Measurements from ENCODE around the gene PPP1R15B. TPM values are rescaled to one million over a fixed set of nuclear protein-coding genes. Genes with fewer than 3 reads are reported as not detected.

The PPP1R15B gene
- total and polyA plus RNA-seq, 10 of the 15 experiments (the other 5 are each of a cell fraction or from before 2014, with no cell fraction given): 13.9 to 38.1 (median 26.5) TPM

DNA sequence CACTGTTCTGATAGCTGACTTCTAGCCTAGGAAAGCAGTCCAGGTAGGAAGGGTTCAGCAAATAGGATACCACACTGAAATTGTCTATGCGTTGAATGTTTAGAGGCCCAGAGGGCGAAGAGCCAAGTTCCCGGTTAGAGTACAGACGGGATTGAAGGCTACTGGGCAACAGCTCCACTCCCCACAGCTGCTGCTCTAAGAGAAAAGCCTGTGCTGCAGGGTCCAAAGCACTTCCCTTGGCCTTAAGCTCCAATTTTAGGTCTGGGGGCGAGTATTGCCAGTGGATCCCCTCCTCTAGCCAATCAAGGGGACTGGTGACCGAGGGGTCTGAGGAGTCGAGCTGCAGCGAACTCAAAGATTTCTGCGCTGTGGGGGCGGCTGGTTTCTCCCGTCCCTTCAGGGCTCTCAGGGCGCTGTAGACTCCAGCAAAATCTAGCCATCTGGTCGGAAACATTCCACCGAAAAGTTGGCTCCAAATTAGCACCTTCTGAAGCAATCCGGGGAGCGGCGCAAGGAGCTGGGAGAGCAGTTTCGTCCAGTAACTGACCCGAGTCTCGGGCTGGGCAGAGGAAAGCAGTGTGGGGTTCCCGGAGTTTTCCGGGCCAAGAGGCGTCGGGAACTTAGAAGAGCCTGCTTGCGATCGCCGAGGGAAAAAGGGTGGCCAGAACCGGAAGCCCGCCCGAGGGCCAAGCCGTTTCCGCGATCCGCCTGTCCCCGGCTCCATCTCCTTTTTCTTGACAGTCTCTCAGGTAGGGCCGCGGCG, 748 bp downstream of the PPP1R15B start (continued):
- TF ChIP-seq ZNF207 (IDR thresholded peaks at IDR 0.05; ENCODE audit: borderline replicate concordance) (no peak), IKZF1 (conservative IDR thresholded peaks at IDR 0.05) (no peak), ESRRA (IDR thresholded peaks at IDR 0.05; ENCODE audit: low read length) (no peak), NR2C2 (IDR thresholded peaks at IDR 0.05; ENCODE audit: borderline replicate concordance, control insufficient read depth, insufficient read length, low read depth) (no peak)
- TF ChIP-seq, protein P1, sequence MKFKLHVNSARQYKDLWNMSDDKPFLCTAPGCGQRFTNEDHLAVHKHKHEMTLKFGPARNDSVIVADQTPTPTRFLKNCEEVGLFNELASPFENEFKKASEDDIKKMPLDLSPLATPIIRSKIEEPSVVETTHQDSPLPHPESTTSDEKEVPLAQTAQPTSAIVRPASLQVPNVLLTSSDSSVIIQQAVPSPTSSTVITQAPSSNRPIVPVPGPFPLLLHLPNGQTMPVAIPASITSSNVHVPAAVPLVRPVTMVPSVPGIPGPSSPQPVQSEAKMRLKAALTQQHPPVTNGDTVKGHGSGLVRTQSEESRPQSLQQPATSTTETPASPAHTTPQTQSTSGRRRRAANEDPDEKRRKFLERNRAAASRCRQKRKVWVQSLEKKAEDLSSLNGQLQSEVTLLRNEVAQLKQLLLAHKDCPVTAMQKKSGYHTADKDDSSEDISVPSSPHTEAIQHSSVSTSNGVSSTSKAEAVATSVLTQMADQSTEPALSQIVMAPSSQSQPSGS (IDR thresholded peaks at IDR 0.05; ENCODE audit: low read length): no peak

DNA sequence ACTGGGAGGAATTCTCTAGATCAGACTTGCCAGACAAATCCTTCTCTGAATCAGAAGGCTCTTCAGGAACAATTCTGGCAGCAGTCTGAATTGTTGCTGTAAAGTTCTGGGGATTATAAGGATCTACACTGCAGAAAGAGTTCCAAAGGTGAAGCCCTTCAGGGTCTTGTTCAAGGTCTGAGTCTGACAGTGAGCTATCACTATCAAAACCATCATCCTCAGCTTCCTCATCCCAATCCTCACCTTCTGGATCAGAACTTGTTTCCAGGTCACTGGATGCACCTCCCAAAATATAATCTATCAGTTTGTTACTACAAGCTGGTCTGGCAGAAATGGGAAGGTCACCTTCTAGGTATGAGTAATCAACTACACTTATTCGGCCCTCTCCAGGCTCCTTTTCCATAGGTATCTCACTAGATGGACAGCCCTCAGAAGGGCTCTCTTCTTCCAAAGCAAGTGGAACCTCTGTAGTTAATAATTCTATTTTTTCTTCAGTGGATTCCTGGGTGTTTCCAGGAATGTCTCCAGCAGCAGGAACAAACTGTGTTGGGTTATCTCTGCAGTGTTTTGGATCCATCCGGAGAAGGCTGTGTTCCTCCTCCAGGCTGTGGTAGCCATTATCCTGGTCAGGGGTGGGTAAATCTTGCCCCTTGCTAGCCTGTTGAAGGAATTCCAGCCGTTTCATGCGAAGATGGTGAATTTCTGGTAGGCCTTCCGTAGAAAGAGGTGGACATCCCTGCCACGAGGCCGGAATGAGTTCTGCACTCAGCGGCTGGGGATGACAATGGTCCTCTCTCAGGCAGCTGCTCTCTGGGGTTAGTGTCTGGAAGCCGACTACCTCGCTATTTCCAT, 1.6 kb downstream of the PPP1R15B start:
- H3K4me2 ChIP-seq (ENCODE audit: control insufficient read depth, insufficient read depth): peak overlapping the region; percentile 92
- in situ Hi-C loops (cut with MboI): no loop called here
- CTCF ChIA-PET: interaction anchor here (0.8 to 4.7 kb wide), 8 partner anchors 9 to 96 kb away, joined by 3 to 73 read pairs (median 7); partner anchors contain the start of gene PIK3C2B
- no peak overlapping the region for H2AFZ ChIP-seq (ENCODE audit: control insufficient read depth, low read depth, low read length)
- POLR2A ChIA-PET: interaction anchor here (0.5 to 1.6 kb wide), 4 partner anchors 21 to 104 kb away, joined by 3 to 5 read pairs (median 3); no protein-coding TSS in a partner anchor
- no TSS peak for BruUV-seq (replicated peaks)
- H3K4me3 ChIP-seq: peak overlapping the region; percentile 87
- peak overlapping the region; percentile 99 for H3K27ac ChIP-seq (ENCODE audit: control insufficient read depth, insufficient read depth)
- no peak for DNase-seq (ENCODE audit: low read depth, low spot score)
- SMC1A ChIA-PET (ENCODE audit: uncharacterized antibody, unreplicated experiment): interaction anchor here (0.5 to 2.3 kb wide), 16 partner anchors 11 to 196 kb away, joined by 3 to 14 read pairs (median 5); partner anchors contain the start of genes MDM4 and PIK3C2B
- no peaks in the 10 kb centered on the region for H3K27me3 ChIP-seq (replicated peaks in 1 of 2; ENCODE audit: control insufficient read depth in 2 of 2, insufficient read depth in 2 of 2, low read length in 1 of 2)
- peaks cover 68% of the 10 kb centered on the region for H3K79me2 ChIP-seq (ENCODE audit: control insufficient read depth, insufficient read depth, low read length)
- WGBS (ENCODE audit: insufficient coverage, insufficient replicate concordance, low lambda C conversion rate, missing lambda C conversion rate): under 1% methylated on average over 10 of the region's 10 CpGs
- RAD21 ChIA-PET (ENCODE audit: unreplicated experiment): interaction anchor here (0.9 to 2.6 kb wide), 14 partner anchors 8 to 151 kb away, joined by 3 to 11 read pairs (median 4); partner anchors contain the start of gene PIK3C2B
- no peaks in the 10 kb centered on the region for H3K9me3 ChIP-seq (replicated peaks; ENCODE audit: control insufficient read depth, insufficient read depth, low read length)
- H3K36me3 ChIP-seq (ENCODE audit: control insufficient read depth in 2 of 2, insufficient read depth in 2 of 2, low read length in 1 of 2): peaks cover 0 to 8% of the 10 kb centered on the region in 2 experiments; a peak in 1 of 4 replicates
- FAIRE-seq: no peak
- peak overlapping the region; percentile 98 for H3K9ac ChIP-seq (ENCODE audit: control insufficient read depth, insufficient read depth, low read length)
- intact Hi-C loops (cut with micrococcal nuclease; ENCODE audit: unreplicated experiment): no loop called here
- peak; percentile 21 for ATAC-seq
- no peaks in the 10 kb centered on the region for H3K4me1 ChIP-seq (ENCODE audit: control insufficient read depth, insufficient read depth, low read length)
- H4K20me1 ChIP-seq (ENCODE audit: control insufficient read depth, insufficient read depth): peaks cover 13% of the 10 kb centered on the region
- no peak for TF ChIP-seq TARDBP (IDR thresholded peaks at IDR 0.05; ENCODE audit: borderline replicate concordance)
- no peak for TF ChIP-seq MAX (IDR thresholded peaks at IDR 0.05; ENCODE audit: low read depth, low read length)
- no peak for TF ChIP-seq NR2C2 (IDR thresholded peaks at IDR 0.05; ENCODE audit: borderline replicate concordance, control insufficient read depth, insufficient read length, low read depth)
- TF ChIP-seq MXI1 (IDR thresholded peaks at IDR 0.05; ENCODE audit: low read depth, low read length): no peak
- no peak for TF ChIP-seq KDM1A (IDR thresholded peaks at IDR 0.05; ENCODE audit: borderline replicate concordance)
- no peak for TF ChIP-seq PBX3 (IDR thresholded peaks at IDR 0.05; ENCODE audit: insufficient replicate concordance, low read depth, low read length)
- TF ChIP-seq EED (IDR thresholded peaks at IDR 0.05; ENCODE audit: low read depth): no peak
- 0 out of 2 replicates have a peak, but pooled peaks have one; percentile 3 for TF ChIP-seq RUNX3 (IDR thresholded peaks at IDR 0.05; ENCODE audit: low read length)
- 0 out of 2 replicates have a peak, but pooled peaks have one; percentile 31 for TF ChIP-seq WRNIP1 (IDR thresholded peaks at IDR 0.05; ENCODE audit: borderline replicate concordance, low read depth, low read length)
- no peak for TF ChIP-seq MTA3 (IDR thresholded peaks at IDR 0.05; ENCODE audit: borderline replicate concordance, low read length)
- no peak for TF ChIP-seq TCF3 (IDR thresholded peaks at IDR 0.05; ENCODE audit: borderline replicate concordance, insufficient read depth, low read depth, low read length)
- TF ChIP-seq SIN3A (IDR thresholded peaks at IDR 0.05; ENCODE audit: low read depth, low read length): 0 out of 2 replicates have a peak, but pooled peaks have one; percentile 46
- TF ChIP-seq GATAD2B (conservative IDR thresholded peaks at IDR 0.05; ENCODE audit: low read depth): no peak
- 0 out of 2 replicates have a peak, but pooled peaks have one; percentile 2 for TF ChIP-seq POLR2A (IDR thresholded peaks at IDR 0.05; ENCODE audit: low read depth, low read length)

Measured in GM12878 (cell line).